LNCaP clone FGC (cell line): ENCODE data around the gene RAB29.

Experiments used
- DNase-seq: peaks from one replicate; pipeline ENCODE4 v3.0.0-alpha.2; 2011; ENCODE audit warnings: low read depth
- H3K4me3 ChIP-seq: 2 replicates; pipeline ENCODE4 v1.5.1; 2011; ENCODE audit warnings: mild to moderate bottlenecking, low read depth, low read length, control low read depth
- CTCF ChIP-seq: IDR thresholded peaks from 2 replicates; pipeline ENCODE4 v1.5.1; 2012; ENCODE audit warnings: mild to moderate bottlenecking; ENCODE audit not compliant: control insufficient read depth, insufficient read depth; ENCODE audit errors: extremely low read depth

Gene RAB29

GRCh38 chr1:205756552-205756951 is 18.7 kb downstream of the RAB29 start:
- TF ChIP-seq CTCF = no peak
- H3K4me3 ChIP-seq = no peak overlapping the region
- no peak for DNase-seq

GRCh38 chr1:205754857-205755256 is 20.4 kb downstream of the RAB29 start:
- TF ChIP-seq CTCF = no peak
- no peak for DNase-seq

GRCh38 chr1:205751036-205751651 is 24.1 kb downstream of the RAB29 start:
- no peak for TF ChIP-seq CTCF
- DNase-seq = no peak
- H3K4me3 ChIP-seq = no peak overlapping the region

More at GRCh38 chr1:205754857-205755256, 20.4 kb downstream of the RAB29 start:
- no peak overlapping the region for H3K4me3 ChIP-seq

GRCh38 chr1:205750138-205751035 is 24.9 kb downstream of the RAB29 start, which contains the start of gene NUCKS1:
NUCKS1 (minus strand) TSS chr1:205750182; CDS start chr1:205749973, 209 bp downstream.
- H3K4me3 ChIP-seq = peak within 1 kb of the TSS; percentile 90
- TF ChIP-seq CTCF = no peak
- DNase-seq = peak; percentile 98

- H3K4me3 ChIP-seq = peak overlapping the region; percentile 90
These were observed 25.8 kb downstream of the RAB29 start for GRCh38 chr1:205749234-205750137.

More at GRCh38 chr1:205749234-205750137, 25.8 kb downstream of the RAB29 start:
- TF ChIP-seq CTCF = no peak
- peak; percentile 76 for DNase-seq
